ENCODE results near the gene UBR3.

GRCh38 chr2:169819106-169819505, 8.1 kb upstream of the UBR3 start:
- TF ChIP-seq, protein P1, sequence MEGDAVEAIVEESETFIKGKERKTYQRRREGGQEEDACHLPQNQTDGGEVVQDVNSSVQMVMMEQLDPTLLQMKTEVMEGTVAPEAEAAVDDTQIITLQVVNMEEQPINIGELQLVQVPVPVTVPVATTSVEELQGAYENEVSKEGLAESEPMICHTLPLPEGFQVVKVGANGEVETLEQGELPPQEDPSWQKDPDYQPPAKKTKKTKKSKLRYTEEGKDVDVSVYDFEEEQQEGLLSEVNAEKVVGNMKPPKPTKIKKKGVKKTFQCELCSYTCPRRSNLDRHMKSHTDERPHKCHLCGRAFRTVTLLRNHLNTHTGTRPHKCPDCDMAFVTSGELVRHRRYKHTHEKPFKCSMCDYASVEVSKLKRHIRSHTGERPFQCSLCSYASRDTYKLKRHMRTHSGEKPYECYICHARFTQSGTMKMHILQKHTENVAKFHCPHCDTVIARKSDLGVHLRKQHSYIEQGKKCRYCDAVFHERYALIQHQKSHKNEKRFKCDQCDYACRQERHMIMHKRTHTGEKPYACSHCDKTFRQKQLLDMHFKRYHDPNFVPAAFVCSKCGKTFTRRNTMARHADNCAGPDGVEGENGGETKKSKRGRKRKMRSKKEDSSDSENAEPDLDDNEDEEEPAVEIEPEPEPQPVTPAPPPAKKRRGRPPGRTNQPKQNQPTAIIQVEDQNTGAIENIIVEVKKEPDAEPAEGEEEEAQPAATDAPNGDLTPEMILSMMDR (IDR thresholded peaks at IDR 0.05), result no peak
- TF ChIP-seq POLR2A (IDR thresholded peaks at IDR 0.05), result no peak
